NCI-H748 treated with DMSO at 0.1 percent for 48 hours (cell line): ENCODE results near the gene PARP4.
"Not testable (repeated sequence)": the region's sequence is repeated elsewhere in the genome, so short reads cannot be mapped to it uniquely, and the experiment has no call there.

Experiments used
- DNase-seq: peaks from one replicate; lab custom pipeline; 2025; lab: John Stamatoyannopoulos, UW

Gene PARP4

DNA sequence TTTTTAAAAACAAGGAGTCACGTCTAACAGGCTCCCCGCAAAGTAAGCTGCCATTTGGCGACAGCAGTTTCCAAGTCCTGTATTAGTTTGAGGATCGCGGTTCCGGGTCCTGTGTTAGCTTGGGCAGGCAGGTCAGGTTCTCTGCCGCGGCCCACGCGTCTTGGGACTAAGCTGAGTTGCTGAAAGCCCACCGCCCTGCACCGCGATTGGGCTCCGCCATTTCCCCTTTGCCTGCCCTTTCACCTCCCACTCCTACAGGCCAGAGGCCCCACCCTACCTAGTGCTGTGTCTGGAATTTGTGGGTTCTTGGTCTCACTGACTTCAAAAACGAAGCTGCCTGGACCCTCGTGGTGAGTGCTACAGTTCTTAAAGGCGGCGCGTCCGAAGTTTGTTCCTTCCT lies 6.8 kb downstream of the PARP4 start:
- DNase-seq, result no peak

DNA sequence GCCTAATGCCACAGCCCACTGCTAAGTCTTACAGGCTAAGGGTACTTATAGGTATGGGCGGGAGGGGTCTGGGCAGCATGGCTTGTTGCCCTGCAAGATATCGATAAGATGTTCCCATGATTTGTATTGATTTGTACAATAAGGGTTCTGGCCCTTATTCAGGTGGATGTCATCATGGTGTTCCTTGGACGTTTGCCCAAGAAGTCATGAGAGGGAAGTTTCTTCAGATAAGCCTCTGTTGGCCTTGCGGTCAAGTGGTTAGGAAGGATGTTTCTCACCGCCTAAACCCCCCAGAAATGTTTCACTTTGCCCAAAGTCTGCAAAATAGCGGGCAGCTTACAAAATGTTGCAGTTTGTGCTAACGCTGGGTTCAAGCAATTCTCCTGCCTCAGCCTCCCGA lies 7.3 kb downstream of the PARP4 start:
- no peak for DNase-seq

DNA sequence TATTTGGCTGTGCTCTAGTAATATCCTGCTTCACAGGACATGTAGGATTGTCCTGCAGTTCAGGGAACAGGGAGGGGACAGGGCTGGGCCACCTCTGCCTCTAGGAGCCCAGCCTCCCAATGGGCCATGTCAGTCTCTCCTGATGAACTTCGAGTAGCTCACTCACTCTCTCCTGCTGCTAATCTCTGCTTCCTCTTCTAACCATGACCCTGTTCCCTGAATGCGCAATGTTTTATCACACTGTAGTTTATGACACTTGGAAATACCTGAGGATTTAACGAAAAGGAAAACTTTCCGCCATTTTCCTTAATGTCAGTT lies 9.2 kb downstream of the PARP4 start:
- no peak for DNase-seq

DNA sequence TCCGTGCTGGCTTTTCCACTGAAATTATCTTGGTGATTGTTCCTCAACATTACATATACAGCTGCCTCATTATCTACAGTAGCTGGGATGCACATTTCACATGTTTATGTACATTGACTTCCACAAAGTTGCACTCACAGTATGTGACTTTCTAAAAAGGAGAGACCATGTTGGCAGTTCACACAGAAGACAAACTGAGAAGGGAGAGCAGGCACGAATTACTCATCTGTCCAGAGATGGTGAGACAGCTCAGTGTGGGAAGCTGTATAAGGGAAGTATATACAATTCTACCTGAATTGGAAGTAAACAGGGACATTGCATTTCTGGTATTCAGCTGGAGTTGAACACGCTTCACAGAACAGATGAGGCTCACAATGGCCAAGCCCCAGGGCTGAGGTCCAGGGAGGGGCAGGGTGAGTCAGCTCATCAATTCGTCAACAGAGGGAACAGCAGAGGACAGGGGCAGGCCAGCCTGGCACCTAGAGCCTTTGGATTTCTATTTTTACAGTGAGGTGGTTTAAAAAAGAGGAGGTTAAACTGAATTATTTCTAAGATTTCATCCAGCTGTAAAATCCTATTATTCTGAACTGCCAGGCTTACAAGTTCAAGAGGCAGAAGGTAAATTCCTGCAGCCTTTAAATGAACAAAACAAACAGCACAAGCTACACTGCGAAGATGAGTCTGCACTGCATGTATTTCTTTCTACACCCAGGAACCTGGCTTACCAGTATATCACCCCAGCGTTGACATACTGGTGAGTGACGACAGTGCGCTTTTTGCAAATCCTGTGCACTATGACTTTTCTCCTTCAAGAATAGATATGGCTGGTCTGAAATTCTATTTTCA lies 9.8 kb downstream of the PARP4 start:
- no peak for DNase-seq

DNA sequence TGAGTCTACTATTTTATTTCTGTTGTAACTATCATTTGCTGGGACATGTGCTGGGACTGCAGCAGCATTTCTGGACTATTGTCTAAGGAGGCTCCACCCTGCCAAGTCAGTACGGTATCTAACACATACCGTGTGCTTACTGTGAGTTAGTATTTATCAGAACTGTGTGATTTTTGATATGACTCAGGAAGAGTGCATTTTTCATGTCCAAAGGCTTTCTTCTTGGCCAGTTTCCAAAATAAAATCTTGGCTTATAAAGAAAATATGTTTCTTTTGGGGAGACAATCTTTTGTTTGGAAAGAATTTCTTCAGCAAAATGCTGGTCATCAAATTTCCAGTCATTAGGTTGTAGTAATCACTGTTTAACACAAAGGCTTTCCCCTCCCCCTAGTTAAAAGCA lies 11.6 kb downstream of the PARP4 start:
- no peak for DNase-seq

DNA sequence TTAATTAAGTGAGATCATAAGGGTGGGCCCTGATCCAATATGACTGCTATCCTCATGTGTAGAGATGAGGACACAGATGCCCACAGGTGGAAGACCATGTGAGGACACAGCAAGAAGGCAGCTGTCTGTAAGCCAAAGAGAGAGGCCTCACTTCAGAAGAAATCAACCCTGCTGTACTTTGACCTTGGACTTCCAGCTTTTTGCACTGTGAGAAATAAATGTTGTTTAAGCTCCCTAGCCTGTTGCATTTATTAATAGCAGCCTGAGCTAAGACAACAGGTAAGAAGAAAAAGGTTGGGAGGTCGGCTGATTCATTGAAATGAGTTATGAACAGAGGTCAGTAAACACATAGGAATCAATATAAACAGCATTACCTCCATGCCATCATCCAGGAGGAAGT lies 14.8 kb downstream of the PARP4 start:
- no peak for DNase-seq

DNA sequence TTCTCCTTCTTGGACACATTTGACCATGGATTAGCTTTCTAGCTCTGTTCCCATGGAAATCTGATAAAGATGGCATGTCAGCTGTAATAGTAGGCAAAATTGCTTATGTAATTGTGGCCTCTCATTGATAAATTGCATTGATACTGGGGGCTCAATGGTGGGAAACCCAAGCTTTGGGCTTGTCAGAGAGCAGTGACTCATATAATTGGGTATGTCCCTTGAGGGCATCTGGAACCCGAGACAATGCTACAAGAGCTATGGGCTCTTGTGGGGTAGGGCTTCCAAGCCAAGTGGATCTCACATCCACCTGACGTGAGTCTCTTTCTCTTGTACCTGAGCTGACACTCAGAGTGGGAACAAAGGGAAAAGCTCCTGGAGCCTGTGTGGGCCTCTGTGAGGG lies 16.3 kb downstream of the PARP4 start:
- not testable (repeated sequence) for DNase-seq

DNA sequence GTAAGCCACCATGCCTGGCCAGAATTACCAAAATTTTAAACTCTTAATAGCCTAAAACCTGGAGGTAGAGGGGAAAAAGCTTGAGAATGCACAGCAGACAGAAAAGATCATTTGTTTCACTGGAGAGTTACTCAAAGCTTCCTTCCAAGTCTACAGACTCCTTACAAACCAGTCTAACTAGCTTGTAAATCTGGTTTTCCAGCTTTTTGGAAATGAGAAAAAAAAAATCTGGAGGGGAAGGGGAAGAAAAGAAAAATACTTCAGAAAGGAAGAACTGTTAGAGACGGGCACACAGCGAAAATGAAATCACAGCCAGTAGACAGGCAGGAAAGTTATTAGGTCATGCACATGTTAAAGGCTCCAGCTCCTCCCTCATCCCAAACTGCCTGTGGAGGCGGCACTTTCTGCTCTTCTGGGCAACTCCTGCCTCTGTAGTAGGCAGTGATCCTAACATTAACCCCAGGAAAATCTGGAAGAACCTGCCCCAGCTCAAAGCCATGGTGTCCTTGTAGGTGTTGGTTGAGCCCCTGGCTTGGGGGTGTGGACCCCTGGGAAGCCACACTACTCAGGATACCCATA lies 17.3 kb downstream of the PARP4 start:
- no peak for DNase-seq

DNA sequence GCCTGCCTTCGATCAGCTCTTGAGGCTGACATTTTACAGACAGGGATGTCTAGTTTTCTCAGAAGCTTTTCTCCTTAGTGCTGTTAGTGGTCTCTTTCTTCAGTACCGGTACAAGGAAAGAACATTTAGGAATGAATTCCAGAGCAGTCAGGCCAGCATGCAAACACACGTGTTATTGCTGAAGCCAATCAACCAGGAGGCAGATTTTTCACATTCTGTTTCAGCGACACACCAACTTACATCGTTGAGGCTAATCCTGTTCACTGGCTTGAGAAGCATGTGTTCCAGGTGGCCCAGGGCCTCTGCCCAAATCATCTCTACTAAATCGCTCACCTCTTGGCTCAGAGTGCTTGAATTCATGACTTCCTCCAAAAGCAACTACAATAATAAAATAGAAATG lies 19.2 kb downstream of the PARP4 start:
- DNase-seq, result no peak

DNA sequence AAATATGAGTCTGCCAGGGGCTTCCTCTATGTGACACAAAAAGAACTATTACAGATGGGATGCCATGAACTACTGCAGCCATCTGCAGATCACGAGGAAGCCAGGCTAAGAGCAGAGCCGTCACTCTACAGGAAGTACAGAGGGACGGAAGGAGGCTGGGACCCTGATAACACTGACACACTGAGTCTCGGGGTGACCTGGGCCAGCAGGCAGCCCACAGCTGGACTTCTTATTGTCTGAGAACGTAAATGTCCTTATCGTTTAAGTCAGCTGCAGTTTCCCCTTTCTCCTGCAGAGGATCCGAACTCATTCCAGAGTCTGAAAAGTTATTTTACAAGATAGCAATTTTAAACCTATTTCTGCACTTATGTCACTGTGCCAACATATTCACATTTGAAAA lies 20.7 kb downstream of the PARP4 start:
- no peak for DNase-seq

DNA sequence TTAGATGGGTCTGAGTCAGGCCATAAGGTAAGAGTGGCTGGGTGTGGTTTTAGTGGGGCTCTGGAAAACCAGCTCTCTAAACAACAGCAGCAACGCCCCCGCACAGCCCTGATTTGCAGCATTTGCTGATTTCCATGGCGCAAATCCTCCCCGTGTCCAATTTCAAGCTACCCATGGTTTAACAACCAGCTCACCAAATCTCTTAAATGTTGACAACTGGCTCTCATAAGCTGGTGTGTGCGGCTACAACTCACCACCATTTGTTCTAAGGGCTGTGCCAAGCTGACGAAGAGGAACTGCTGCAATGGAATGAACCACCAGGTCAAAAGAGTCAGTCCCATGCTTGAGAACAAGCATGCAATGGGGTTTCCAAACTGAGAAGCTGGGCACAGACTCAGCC lies 22.9 kb downstream of the PARP4 start:
- no peak for DNase-seq

DNA sequence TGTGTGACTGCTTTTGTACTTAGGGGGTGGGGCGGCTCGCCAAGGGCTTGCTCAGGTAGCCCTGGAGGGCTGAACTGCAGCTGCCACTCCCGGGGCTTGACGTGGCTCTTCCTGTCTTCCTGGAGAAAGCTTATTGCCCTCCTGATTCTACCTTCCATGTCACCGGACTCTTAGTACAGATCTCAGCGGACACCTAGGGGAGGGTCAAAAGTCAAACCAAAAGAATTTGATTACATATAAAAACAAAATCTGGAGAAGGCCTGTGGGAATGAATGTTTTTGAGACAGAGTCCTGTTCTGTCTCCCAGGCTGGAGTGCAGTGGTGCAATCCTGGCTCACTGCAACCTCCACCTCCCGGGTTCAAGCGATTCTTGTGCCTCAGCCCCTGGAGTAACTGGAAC lies 24.5 kb downstream of the PARP4 start:
- DNase-seq, result not testable (repeated sequence)

DNA sequence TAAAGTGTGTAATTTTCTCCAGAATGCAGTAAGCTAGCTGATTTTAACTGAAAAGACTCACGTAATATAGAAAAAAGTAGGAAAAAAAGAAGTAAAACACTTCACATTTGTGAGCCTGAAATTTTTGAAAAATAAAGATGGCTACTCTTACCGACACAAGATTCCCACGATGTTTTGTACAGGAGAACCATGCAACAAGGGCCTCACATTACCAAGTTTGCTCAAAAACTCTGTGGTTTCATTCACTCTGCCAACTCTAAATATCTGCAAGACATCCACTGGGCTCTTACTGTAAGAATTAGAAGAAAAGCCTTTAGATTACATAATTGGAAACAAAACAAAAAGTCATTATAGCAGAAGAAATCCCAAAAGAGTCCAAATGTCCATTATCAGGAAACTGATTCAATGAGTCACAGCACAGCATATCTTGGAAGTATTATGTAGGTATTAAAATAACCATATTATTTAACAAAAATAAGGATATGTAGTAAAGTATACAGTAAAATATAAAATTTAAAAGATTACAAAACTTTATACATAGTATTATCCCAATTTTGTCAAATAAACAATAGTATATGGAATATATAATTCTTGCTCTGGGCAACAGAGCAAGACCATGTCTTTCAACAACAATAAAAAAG lies 26.4 kb downstream of the PARP4 start:
- not testable (repeated sequence) for DNase-seq

DNA sequence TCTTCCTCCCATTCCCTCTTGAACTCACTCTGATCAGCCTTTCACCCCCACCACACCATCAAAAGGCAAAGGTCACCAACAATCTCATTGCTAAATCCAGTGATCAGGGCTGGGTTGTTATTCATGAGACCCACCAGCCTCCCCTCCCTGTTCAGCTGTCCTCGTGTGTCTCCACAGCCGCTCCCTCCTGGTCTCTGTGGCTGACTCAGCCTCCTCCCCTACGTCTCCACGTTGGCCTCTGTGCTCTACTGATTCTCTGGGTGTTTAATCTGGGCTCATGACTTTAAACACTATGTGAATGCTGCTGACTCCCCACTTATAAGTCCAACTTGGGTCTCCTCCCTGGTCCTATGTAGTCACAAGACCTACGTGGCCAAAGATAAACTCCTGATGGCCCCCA lies 38.9 kb downstream of the PARP4 start:
- no peak for DNase-seq

DNA sequence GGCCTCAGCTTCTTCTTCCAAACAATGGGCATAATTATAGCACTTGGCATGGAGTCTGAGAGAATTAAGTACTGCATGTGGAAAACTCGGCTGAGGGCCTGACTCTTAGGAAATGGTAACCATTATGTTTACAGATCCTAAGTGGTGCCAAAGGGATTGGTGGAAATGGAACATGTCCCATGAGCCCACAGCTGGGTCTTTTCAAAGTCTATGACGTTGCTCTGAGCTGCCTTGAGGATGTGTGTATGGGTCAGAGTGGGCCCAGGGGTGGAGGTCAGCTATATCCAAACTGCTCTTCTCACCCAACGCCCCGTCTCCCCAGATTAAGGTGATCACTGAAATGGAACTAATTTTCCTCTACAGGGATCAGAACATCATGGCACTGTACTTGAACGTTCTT lies 40.4 kb downstream of the PARP4 start:
- DNase-seq, result not testable (repeated sequence)

DNA sequence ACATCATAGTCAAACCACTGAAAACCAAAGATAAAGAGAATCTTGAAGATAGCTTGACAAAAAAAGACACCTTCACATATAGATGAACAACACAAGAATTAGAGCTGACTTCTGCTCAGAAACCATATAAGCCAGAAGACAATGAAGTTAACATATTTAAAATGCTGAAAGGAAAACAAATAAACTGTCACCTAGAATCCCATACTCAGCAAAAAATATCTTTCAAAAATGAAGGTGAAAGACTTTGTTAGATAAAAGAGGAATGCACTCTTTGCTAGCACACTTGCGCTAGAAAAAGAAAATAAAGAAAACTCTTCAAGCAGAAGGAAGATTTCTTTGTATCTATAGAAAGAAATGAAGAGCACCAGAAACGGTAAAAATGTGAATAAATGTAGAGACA lies 49.5 kb downstream of the PARP4 start:
- no peak for DNase-seq

DNA sequence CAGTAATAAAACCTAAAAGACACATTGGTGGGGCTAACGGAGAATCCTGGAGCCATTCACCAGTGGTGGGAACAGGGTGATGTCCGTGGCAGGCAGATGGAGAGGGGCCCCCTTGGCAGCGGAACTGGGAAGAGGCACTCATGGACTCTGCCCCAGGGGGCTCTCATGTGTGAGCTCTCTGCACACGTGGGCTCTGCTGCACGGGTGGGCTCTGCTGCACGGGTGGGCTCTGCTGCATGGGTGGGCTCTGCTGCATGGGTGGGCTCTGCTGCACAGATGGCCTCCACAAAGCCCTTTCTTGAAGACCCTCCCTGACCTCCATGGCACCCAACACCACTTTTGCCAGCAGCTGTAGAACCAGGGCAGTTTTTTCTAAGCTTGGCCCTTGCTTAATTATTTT lies 52.3 kb downstream of the PARP4 start:
- DNase-seq, result no peak

DNA sequence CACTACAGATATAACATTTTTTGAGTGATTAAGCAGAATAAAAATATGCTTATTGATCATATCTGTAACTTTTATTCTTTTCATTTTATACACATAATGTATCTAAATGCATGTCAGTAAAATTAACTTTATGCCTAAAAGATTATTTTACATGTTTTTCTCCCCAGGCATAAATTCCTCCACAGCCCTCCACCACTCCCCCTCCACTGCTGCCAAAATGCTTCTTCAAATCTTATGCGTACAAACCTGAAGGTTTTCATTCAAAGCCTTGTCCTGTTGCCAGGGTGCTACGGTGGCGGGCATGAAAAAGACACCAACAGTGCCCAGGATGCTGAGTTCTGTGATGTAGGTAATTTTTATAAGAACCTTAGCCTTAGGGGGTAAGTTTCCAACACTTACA lies 52.9 kb downstream of the PARP4 start:
- DNase-seq, result no peak

DNA sequence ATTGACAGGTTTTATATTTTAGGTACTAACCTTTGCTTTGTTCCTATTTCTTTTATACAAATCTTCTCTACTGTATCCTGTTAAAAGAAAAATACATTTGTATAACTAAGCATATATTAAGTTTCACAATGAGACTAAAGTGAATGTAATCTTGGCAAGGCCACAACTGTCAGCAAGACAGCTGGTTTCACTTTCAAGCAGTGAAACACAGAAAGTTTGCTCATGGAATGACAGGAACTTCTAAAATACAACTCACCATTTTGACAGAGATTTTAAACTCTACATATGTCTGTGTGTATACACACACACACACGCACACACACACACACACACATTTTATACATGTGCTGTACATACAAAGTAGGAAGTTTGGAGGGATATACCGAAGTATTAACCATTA lies 53.3 kb downstream of the PARP4 start:
- no peak for DNase-seq

DNA sequence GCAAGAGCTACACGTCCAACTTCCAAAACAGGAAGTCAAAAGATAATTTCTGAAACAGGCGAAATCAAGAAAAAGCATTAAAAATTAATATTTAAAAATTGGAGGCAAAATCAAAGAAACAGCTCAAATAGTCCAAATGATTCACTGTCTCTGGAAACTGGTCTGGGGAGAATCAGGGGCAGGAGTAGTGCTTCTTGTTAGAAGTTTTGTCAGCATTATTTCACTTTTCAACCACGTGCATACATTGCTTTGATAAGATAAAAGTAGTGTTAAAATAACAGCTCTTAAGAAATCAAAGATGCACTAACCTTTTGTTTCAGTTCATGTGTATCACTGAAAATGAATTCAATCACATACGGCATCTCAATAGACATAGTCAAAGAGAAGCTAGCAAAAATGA lies 53.8 kb downstream of the PARP4 start:
- DNase-seq, result no peak

DNA sequence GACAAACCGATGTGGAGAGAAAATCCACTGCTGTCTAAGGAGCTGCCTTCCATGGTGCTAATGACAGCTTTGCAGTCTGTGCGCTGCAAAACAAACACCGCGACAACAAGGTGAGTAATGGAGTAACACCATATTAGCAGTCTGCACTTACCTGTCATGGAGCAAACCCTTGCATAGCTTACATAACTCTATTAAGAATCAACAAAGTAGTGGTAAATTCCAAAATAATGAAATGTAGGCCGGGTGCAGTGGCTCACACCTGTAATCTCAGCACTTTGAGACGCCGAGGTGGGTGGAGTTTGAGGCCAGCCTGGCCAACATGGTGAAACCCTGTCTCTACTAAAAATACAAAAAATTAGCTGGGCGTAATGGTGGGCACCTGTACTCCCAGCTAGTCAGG lies 56.2 kb downstream of the PARP4 start:
- DNase-seq, result no peak

DNA sequence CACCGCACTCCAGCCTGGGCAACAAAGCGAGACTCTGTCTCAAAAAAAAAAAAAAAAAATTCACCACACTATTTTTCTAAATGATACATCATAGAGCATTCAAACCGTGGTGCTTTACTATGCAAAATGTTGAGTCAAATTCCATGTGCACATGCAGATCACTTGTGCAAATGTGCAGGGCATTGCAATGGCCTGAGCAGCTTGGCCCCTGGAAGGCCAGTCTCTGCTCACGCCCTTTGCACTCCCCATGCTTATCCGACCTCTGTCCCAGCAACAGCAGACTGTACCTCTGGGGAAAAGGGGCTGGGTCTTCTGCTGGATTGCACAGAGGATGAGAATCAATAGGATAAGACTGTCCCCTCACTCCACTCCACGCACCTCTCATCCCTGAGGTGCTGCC lies 58.5 kb downstream of the PARP4 start:
- DNase-seq, result no peak

DNA sequence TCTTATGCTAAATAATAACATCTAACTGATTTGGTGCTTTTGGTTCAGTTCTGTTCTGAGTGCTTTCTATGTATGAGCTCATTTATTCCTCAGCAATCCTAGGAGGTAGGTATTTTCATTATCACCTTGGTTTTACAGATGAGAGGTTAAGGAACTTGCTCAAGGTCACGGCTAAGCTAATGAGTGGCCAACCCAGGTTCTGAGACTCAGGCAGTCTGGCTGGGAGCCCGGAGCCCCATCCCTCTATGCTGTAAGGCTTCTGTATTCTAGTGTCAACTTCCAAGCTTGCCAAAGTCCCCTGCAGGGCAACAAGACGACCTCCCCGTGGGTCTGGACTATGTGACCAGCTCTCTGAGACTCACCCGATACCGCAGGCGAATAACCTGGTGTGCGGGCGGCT lies 60.5 kb downstream of the PARP4 start:
- DNase-seq, result no peak

DNA sequence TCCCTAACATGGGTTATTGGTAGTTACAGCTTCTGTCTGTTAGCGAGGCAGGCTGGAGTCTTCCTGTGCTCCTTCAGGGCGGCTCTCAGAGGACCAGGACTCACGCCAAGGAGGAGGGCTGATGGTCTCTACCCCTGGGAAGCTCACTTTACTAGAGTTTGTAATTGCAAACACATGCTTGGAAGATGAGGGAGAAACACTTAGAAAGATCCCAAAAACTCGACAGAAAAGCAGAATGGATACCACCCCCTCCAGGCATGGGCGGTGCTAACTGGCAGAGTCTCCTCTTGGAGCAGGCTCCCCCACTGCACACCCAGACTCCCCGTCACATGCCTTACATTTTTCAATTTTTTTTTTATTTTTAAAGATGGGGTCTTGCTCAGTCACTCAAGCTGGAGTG lies 62.0 kb downstream of the PARP4 start:
- no peak for DNase-seq
